Smooth muscle cell (in vitro differentiated cells): Measurements from ENCODE around the gene RING1. TPM values are rescaled to one million over a fixed set of nuclear protein-coding genes. Genes with fewer than 3 reads are reported as not detected.
A peak's percentile ranks its signal among the peaks of the same experiment; 100 is the strongest.

ENCODE experiments used
- DNase-seq: peaks from one replicate; lab custom pipeline; 2025; ENCODE audit not compliant: unreplicated experiment; lab: John Stamatoyannopoulos, UW
- H2AFZ ChIP-seq: fragments of 200-600 bp; sonication (generic); 2 replicates; pipeline ENCODE4 v1.6.0; 2016; ENCODE audit warnings: antibody characterized with exemption, low read depth, mild to moderate bottlenecking
- H3F3A ChIP-seq: fragments of 200-600 bp; sonication (generic); 2 replicates; pipeline ENCODE4 v1.6.0; 2017; ENCODE audit warnings: antibody characterized with exemption, low read depth
- H3K27ac ChIP-seq: fragments of 200-600 bp; sonication (generic); 2 replicates; pipeline ENCODE4 v1.5.1; 2016; ENCODE audit warnings: low read depth, mild to moderate bottlenecking
- H3K27me3 ChIP-seq: fragments of 200-600 bp; sonication (generic); 2 replicates; pipeline ENCODE4 v1.6.1; 2016; ENCODE audit warnings: low read depth, mild to moderate bottlenecking
- H3K36me3 ChIP-seq: fragments of 200-600 bp; sonication (generic); 2 replicates; pipeline ENCODE4 v1.5.1; 2016; ENCODE audit warnings: low read depth
- H3K4me1 ChIP-seq: fragments of 200-600 bp; sonication (generic); 2 replicates; pipeline ENCODE4 v1.5.1; 2016; ENCODE audit warnings: low read depth
- H3K4me2 ChIP-seq: fragments of 200-600 bp; sonication (generic); 2 replicates; pipeline ENCODE4 v1.6.0; 2016; ENCODE audit warnings: mild to moderate bottlenecking
- H3K4me3 ChIP-seq: fragments of 200-600 bp; sonication (generic); 2 replicates; pipeline ENCODE4 v1.5.1; 2016; ENCODE audit warnings: mild to moderate bottlenecking
- H3K79me2 ChIP-seq: fragments of 200-600 bp; sonication (generic); 2 replicates; pipeline ENCODE4 v1.6.0; 2016; ENCODE audit warnings: low read depth, mild to moderate bottlenecking
- H3K9ac ChIP-seq: fragments of 200-600 bp; sonication (generic); 2 replicates; pipeline ENCODE4 v1.6.0; 2016; ENCODE audit warnings: low read depth
- H3K9me3 ChIP-seq: fragments of 200-600 bp; sonication (generic); replicated peaks from 2 replicates; pipeline ENCODE4 v1.5.1; 2016; ENCODE audit warnings: low read depth
- H4K20me1 ChIP-seq: fragments of 200-600 bp; sonication (generic); 2 replicates; pipeline ENCODE4 v1.6.0; 2016; ENCODE audit warnings: low read depth
- WGBS: methylation state at CpG from one replicate; pipeline ENCODE4 v1.1.7; 2016; ENCODE audit warnings: low lambda C conversion rate; 5-methylcytosine and 5-hydroxymethylcytosine counted together
- polyA plus RNA-seq: library from polyadenylated mRNA; unstranded; fragments of >200 nt; fragmentation: Nextera tagmentation; extraction: Ambion mirVana; gene quantifications from 2 replicates; pipeline ENCODE4 v1.2.1, GENCODE V29; 2016
- total RNA-seq: library from RNA; depleted of rRNA; stranded (reverse); fragments of >200 nt; gene quantifications from 2 replicates; pipeline ENCODE4 v1.2.3, GENCODE V29; 2014
- TF ChIP-seq, protein P1 (sequence below): fragments of 200-600 bp; sonication (generic); IDR thresholded peaks from 2 replicates; pipeline ENCODE4 v1.5.1; 2017; ENCODE audit warnings: borderline replicate concordance, mild to moderate bottlenecking, antibody characterized with exemption; ENCODE audit not compliant: insufficient read depth, poor library complexity, severe bottlenecking

RING1 gene
- total and polyA plus RNA-seq, 2 experiments from 2014 or later = 31.6 to 32.2 TPM

DNA sequence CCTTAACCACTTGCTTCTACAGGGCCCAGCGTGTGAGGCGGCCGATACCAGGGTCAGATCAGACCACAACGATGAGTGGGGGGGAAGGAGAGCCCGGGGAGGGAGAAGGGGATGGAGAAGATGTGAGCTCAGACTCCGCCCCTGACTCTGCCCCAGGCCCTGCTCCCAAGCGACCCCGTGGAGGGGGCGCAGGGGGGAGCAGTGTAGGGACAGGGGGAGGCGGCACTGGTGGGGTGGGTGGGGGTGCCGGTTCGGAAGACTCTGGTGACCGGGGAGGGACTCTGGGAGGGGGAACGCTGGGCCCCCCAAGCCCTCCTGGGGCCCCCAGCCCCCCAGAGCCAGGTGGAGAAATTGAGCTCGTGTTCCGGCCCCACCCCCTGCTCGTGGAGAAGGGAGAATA, 2.8 kb downstream of the RING1 start:
- Histone ChIP-seq H4K20me1 (peaks cover 6% of the 10 kb centered on the region), H3K4me3 (no peak overlapping the region), H2AFZ (no peak overlapping the region), H3K4me2 (no peak overlapping the region), H3K27ac (no peak overlapping the region), H3K79me2 (no peaks in the 10 kb centered on the region), H3K36me3 (no peaks in the 10 kb centered on the region), H3F3A (peaks cover 12% of the 10 kb centered on the region), H3K4me1 (peaks cover 21% of the 10 kb centered on the region), H3K9ac (no peak overlapping the region), H3K27me3 (peaks cover 5% of the 10 kb centered on the region), H3K9me3 (no peaks in the 10 kb centered on the region)
- DNase-seq = no peak
- 91% methylated on average over 11 of the region's 17 CpGs for WGBS
- TF ChIP-seq, protein P1, sequence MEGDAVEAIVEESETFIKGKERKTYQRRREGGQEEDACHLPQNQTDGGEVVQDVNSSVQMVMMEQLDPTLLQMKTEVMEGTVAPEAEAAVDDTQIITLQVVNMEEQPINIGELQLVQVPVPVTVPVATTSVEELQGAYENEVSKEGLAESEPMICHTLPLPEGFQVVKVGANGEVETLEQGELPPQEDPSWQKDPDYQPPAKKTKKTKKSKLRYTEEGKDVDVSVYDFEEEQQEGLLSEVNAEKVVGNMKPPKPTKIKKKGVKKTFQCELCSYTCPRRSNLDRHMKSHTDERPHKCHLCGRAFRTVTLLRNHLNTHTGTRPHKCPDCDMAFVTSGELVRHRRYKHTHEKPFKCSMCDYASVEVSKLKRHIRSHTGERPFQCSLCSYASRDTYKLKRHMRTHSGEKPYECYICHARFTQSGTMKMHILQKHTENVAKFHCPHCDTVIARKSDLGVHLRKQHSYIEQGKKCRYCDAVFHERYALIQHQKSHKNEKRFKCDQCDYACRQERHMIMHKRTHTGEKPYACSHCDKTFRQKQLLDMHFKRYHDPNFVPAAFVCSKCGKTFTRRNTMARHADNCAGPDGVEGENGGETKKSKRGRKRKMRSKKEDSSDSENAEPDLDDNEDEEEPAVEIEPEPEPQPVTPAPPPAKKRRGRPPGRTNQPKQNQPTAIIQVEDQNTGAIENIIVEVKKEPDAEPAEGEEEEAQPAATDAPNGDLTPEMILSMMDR = no peak

DNA sequence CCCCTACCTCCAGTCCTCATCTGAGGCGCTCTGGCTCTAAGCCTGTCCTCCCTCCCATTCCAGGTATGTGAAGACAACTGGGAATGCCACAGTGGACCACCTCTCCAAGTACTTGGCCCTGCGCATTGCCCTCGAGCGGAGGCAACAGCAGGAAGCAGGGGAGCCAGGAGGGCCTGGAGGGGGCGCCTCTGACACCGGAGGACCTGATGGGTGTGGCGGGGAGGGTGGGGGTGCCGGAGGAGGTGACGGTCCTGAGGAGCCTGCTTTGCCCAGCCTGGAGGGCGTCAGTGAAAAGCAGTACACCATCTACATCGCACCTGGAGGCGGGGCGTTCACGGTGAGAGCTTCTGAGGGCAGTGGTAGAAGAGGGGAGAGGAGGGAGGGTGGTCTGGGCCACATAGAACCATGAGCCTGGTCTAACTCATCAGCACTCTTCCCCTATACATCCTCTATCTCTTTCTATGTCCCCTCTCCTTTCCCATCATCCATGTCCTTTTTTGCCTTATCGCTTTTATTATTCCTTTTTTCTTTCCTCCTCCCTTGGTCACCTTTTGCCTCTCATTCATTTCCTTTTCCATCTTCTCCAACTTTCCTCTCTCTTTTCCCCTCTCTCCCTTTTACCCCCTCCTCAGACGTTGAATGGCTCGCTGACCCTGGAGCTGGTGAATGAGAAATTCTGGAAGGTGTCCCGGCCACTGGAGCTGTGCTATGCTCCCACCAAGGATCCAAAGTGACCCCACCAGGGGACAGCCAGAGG, 3.5 kb downstream of the RING1 start:
- H3K27me3 ChIP-seq = peaks cover 5% of the 10 kb centered on the region
- H2AFZ ChIP-seq = no peak overlapping the region
- no peaks in the 10 kb centered on the region for H3K79me2 ChIP-seq
- peaks cover 6% of the 10 kb centered on the region for H4K20me1 ChIP-seq
- peaks cover 15% of the 10 kb centered on the region for H3K4me1 ChIP-seq
- 76% methylated on average over 18 of the region's 18 CpGs for WGBS
- no peaks in the 10 kb centered on the region for H3K36me3 ChIP-seq
- peaks cover 7% of the 10 kb centered on the region for H3F3A ChIP-seq
- H3K9ac ChIP-seq = no peak overlapping the region
- TF ChIP-seq, protein P1 = no peak
- no peak for DNase-seq
- no peaks in the 10 kb centered on the region for H3K9me3 ChIP-seq
- peak overlapping the region; percentile 85 for H3K4me2 ChIP-seq
- no peak overlapping the region for H3K27ac ChIP-seq
- no peak overlapping the region for H3K4me3 ChIP-seq

DNA sequence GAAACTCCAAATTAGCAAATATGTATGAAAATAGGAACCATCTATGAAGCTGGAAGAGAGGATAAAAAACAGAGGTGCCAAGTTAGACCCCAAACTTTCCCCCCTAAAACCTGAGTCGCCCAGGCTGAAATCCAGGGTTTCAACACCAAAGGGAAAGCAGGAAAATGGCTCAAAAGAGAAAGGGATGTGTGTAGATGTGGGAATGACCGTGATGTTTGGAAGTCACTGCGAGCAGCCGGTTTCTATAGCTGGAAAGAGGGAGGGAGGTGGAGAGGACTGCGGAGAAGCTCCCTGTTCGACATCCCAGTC, 4.5 kb downstream of the RING1 start:
- 6% methylated on average over 6 of the region's 6 CpGs for WGBS
- TF ChIP-seq, protein P1 = no peak
- peaks cover 12% of the 10 kb centered on the region for H3K27me3 ChIP-seq
- H4K20me1 ChIP-seq = peaks cover 6% of the 10 kb centered on the region
- H3K9me3 ChIP-seq = no peaks in the 10 kb centered on the region
- H3K4me3 ChIP-seq = peak overlapping the region; percentile 54
- no peak overlapping the region for H3K9ac ChIP-seq
- H3K79me2 ChIP-seq = no peaks in the 10 kb centered on the region
- H3K27ac ChIP-seq = no peak overlapping the region
- peaks cover 7% of the 10 kb centered on the region for H3F3A ChIP-seq
- H3K36me3 ChIP-seq = no peaks in the 10 kb centered on the region
- no peak overlapping the region for H2AFZ ChIP-seq
- H3K4me1 ChIP-seq = peaks cover 15% of the 10 kb centered on the region
- no peak for DNase-seq
- H3K4me2 ChIP-seq = peak overlapping the region; percentile 85
